HG03064 (cell line): ENCODE data around the gene GGACT.
A peak's percentile ranks its signal among the peaks of the same experiment; 100 is the strongest.
"Not testable (repeated sequence)": the region's sequence is repeated elsewhere in the genome, so short reads cannot be mapped to it uniquely, and the experiment has no call there.

ENCODE experiments used
- ATAC-seq: cut with Tn5 transposase; IDR thresholded peaks from one replicate; pipeline ENCODE4 v1.9.1; 2021; ENCODE audit warnings: low read depth; ENCODE audit not compliant: unreplicated experiment

Gene GGACT

DNA sequence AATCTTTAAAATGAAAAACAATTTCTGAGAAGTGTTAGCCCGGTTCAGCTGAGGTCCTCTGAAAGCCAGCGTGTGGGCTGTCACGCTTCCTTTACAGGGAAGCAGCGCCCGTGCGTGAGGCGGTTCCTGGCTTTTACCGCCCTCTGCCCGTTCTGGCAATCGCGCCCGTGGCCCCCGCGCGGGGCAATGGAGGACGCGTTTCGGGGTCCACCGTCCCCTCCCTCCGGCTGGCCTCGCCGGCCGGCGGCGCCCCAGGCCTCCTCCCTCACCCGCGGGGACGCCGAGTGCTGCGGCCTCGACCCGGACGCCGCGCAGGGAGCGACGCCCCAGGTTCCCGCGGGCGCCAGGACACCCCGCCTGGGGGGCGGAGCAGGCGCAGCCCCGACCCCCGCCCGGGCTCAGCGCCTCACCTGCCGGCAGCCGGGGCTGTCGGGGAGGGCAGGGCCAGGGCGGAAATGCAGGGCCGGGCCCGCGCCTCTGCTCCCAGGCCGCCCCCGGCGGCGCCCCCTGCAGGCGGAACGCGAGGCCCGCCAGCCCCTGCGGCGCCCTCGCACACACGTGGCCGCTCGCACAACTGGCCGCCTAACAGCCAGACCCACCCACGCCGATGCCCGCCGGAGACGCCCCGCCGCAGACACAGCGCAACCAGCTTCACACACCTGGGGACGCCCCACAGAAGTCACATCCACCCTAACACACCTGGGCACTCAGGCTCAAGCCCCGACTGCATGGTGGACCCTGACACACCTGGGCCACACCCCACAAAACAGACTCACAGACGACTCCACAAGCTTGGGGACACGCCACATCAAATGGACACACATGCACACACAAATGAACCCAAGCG lies at the start of gene GGACT:
Gene GGACT (minus strand): TSS at position 459 of the 847 bp plus-strand sequence. CDS start 56,198 bp downstream, outside the sequence.
- peak; percentile 98 for ATAC-seq

GRCh38 chr13:100637796-100638195 lies 49.2 kb upstream of the GGACT start:
- no peak for ATAC-seq

DNA sequence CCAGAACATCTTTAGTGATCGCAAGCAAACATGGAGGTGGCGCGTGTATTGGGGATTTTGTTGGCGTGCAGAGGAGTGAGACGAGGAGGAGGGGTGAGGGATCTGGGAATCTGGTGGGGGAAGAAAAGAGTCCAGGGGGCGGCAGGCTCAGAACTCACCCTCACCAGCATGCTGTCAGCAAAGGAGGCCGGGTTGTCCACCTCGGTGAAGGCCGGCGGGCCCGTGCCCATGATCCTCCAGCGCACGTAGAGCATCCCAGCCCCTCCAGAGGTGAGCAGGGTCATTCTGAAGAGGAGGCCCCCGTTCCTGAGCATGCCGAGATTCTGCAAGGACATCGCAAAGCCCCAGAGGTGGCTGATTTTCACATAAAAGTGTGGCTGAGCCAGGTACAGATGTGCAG lies 48.8 kb upstream of the GGACT start:
- ATAC-seq: no peak

GRCh38 chr13:100636441-100636840 lies 47.9 kb upstream of the GGACT start:
- no peak for ATAC-seq

- ATAC-seq: no peak
These were observed 47.4 kb upstream of the GGACT start for GRCh38 chr13:100636004-100636403.

DNA sequence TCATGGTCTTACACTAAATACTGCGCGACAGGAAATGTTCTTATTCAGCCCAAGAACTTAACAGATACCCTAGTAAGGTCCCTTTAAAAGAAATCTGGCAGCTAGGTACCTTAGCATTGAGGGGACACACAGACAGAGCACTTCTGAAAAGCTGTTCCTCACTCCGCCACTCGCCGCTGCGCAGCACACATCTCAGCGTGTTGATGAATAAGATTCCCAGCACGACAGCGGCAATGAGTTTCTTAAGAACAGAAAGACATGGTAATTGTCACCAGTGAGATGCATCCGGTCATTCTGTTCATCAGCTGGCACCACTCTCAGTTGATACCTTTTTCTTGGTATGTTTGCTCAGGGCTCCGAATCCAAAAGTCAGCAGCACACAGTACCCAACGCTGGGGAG lies 46.1 kb upstream of the GGACT start:
- no peak for ATAC-seq

DNA sequence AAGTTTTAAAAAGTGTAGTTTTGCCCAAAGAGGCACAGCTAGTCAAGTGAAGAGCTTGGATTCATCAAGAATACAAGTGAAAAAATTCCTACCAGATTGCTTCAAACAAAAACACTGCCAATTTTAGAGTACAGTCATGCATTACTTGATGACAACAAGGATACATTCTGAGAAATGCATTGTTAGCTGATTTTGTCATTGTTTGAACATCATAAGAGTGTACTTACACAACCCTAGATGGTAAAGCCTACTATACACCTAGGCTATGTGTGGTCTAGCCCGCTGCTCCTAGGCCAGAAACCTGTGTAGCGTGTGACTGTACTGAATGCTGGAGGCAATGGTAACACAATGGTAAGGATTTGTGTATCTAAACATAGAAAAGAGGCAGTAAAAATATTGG lies 44.9 kb upstream of the GGACT start:
- no peak for ATAC-seq

GRCh38 chr13:100630555-100630954 lies 42.0 kb upstream of the GGACT start:
- no peak for ATAC-seq

GRCh38 chr13:100627120-100627519 lies 38.5 kb upstream of the GGACT start:
- no peak for ATAC-seq

DNA sequence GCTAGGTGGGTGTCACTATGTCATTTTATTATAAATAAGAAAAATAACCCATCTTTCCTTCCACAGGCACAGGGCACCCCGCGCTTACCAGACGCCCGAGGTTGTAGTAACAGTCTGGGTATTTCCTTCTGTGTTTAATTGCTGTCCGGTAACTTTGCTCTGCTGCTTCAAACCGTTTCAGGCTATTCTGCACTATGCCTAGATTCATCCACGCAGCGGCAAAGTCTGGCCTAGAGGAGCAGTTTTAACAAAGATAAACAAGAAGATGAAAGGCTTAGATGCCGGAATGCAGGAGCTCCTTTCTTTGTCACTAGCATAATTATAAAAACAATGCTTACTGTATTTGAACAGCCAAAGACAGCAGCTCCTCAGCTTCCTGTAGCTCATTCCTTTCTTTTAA lies 36.9 kb upstream of the GGACT start:
- ATAC-seq: no peak

GRCh38 chr13:100620792-100621191 lies 32.2 kb upstream of the GGACT start:
- no peak for ATAC-seq

- no peak for ATAC-seq
These were observed 31.4 kb upstream of the GGACT start for GRCh38 chr13:100619940-100620339.

- not testable (repeated sequence) for ATAC-seq
These were observed 30.3 kb upstream of the GGACT start for GRCh38 chr13:100618897-100619296.

DNA sequence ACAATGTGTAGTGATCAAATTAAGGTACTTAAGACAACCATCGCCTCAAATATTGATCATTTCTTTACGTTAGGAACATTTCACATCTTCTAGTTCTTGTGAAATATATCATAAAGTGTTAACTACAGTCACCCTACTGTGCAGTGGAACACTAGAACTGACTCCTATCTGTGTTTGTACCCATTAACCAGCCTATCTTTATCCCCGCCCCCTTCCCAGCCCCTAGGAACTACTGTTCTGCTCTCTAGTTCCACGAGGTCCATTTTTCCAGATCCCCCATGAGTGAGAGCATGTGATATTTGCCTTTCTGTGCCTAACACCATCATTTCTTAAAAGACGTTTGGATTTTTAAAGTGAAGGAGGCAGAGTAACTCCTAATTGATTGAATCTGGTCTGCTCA lies 24.4 kb upstream of the GGACT start:
- ATAC-seq: no peak

DNA sequence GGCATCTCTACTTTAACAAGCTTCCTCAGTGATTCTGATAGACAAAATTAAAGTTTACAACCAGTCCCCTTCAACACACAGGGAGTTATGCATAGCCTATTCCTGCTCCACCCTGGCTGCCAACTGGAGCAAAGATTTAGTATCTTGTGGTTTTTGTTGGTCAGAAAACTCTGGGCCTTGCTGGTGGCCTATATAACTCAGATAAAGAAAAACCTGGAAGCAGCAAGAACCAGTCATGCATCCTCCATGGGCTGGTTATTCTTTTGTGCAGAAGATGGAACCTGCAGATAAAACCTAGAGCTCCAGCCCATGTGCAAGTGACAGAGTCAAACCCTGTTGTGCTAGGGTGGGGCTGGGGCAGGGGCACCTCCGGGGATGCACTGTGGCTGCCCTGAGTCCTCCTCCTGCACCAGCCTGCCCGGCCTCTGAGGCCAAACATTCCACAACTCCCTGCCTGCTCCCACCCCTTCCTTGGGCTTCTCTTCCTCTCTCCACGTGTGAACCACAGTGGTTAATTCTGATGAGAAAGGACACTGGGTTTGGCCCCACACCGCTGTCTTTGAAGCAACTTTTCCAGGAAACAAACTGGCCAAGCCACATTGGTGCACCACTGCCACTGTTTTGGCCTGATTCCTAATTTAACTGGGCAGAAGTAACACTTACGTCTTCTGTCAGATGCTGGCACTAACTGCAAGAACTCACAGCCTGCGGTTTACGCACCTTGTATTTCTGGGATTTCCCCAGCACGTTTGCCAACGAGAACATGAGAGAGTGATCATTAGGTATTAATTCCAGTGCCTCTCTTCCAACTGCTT lies 23.3 kb upstream of the GGACT start:
- ATAC-seq: no peak

- ATAC-seq: peak; percentile 34
These were observed 22.1 kb upstream of the GGACT start for GRCh38 chr13:100610391-100611347.

GRCh38 chr13:100608906-100609305 lies 20.3 kb upstream of the GGACT start:
- peak; percentile 92 for ATAC-seq

GRCh38 chr13:100608489-100608888 lies 19.9 kb upstream of the GGACT start:
- no peak for ATAC-seq

DNA sequence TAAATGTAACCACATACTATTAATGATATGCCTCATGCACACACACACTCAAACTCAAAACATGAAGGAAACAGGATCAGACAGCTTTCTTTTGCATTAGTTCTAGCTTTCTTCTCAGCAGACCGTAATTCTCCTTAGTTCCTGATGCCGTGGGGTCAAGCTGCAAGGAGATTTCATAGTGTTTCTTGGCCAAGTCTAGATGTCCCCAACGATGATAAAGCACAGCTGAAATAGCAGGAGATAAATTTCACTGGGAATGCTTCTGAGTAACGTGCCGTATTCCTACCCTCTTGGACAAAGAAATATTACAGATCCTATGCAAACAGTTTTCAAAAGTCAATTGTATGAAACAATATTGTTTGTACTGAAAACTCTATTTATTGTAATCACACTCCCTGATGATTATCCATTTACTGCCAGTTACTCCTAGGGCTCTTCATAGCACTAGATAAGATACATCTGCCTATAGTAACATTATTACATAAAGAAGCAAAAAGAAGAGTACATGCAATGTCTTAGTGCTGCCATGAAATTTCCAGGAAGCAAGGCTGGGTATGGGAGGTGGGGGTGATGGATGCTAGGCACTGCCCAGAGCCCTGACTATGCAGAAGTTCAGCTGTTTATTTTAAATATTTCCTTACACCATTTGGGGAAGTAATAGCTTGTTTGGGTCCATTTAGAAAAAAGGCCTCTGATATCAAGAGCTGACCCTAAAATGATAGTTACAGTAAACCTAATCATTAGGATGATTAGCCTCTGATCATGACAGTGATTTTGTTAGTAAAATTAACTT lies 16.5 kb upstream of the GGACT start:
- no peak for ATAC-seq
